Measurements from ENCODE around the gene MED16.

DNA sequence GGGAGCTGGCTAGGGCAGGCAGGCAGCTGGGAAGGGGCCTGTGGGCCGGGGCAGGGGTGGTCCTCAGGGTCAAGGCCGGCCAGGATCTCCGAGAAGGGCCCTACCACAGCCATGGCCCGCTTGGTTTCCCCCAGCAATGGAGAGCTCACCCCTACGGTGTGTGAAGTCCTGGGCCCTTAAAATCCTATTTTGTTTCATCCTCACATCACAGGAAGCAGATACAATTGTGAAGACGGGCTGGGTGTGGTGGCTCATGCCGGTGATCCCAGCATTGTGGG, 9.0 kb upstream of the MED16 start:
- TF ChIP-seq, protein P1, sequence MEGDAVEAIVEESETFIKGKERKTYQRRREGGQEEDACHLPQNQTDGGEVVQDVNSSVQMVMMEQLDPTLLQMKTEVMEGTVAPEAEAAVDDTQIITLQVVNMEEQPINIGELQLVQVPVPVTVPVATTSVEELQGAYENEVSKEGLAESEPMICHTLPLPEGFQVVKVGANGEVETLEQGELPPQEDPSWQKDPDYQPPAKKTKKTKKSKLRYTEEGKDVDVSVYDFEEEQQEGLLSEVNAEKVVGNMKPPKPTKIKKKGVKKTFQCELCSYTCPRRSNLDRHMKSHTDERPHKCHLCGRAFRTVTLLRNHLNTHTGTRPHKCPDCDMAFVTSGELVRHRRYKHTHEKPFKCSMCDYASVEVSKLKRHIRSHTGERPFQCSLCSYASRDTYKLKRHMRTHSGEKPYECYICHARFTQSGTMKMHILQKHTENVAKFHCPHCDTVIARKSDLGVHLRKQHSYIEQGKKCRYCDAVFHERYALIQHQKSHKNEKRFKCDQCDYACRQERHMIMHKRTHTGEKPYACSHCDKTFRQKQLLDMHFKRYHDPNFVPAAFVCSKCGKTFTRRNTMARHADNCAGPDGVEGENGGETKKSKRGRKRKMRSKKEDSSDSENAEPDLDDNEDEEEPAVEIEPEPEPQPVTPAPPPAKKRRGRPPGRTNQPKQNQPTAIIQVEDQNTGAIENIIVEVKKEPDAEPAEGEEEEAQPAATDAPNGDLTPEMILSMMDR (conservative IDR thresholded peaks at IDR 0.05; ENCODE audit: low read depth, low read length): no peak
- no peak for TF ChIP-seq EZH2 (IDR thresholded peaks at IDR 0.05; ENCODE audit: borderline replicate concordance, low read depth, low read length, poor library complexity, severe bottlenecking)
